ENCODE measurements around the gene IKZF2. TPM values are rescaled to one million over a fixed set of nuclear protein-coding genes. Genes with fewer than 3 reads are reported as not detected.

The IKZF2 gene
- total RNA-seq, 1 experiment from 2014 or later, result 8.8 TPM

DNA sequence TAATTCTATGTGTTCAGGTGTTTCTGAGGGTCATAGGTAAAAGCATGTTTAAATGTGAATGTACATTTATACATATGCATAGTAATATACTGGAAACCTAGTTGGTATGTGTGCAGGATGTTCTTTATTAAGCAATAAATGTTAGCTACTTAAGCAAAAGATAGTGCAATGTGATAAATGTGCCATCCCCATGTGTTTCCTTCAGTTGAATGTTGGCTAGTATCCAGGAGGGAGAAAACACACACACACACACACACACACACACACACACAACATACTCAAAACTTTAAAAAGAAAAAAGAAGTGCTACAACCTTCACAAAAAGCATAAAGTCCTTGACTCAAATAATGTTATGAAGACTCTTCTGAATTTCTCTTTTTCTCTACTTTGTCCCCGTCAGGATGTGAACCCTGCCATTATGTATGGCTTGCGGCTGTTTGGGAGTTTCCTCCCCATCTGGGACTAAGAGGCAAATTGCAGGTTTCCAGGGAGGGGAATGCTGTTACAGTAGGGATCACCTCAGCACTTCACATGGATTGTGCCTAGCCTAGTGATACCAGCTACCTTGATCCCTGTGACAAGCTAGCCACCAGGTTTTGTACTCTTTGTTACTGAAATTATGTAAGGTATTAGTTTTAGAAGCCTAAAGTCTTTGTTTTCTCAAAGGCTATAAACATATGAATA, 82.6 kb downstream of the IKZF2 start:
- TF ChIP-seq, protein P1, sequence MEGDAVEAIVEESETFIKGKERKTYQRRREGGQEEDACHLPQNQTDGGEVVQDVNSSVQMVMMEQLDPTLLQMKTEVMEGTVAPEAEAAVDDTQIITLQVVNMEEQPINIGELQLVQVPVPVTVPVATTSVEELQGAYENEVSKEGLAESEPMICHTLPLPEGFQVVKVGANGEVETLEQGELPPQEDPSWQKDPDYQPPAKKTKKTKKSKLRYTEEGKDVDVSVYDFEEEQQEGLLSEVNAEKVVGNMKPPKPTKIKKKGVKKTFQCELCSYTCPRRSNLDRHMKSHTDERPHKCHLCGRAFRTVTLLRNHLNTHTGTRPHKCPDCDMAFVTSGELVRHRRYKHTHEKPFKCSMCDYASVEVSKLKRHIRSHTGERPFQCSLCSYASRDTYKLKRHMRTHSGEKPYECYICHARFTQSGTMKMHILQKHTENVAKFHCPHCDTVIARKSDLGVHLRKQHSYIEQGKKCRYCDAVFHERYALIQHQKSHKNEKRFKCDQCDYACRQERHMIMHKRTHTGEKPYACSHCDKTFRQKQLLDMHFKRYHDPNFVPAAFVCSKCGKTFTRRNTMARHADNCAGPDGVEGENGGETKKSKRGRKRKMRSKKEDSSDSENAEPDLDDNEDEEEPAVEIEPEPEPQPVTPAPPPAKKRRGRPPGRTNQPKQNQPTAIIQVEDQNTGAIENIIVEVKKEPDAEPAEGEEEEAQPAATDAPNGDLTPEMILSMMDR (IDR thresholded peaks at IDR 0.05; ENCODE audit: unreplicated experiment), result no peak
- Mint-ChIP-seq H3K27ac (ENCODE audit: low read depth, unreplicated experiment) (no peak overlapping the region), H3K4me1 (ENCODE audit: insufficient read depth, unreplicated experiment) (peaks cover 32% of the 10 kb centered on the region), H3K27me3 (ENCODE audit: insufficient read depth, unreplicated experiment) (no peaks in the 10 kb centered on the region), H3K36me3 (ENCODE audit: insufficient read depth, unreplicated experiment) (peaks cover 6% of the 10 kb centered on the region), H3K4me3 (ENCODE audit: unreplicated experiment) (no peak overlapping the region), H3K9me3 (ENCODE audit: unreplicated experiment) (no peaks in the 10 kb centered on the region)
- intact Hi-C loops (cut with micrococcal nuclease), result loop anchor here (5.0 kb wide), 1 partner anchor 83 kb away; the partner anchor contains the start of gene IKZF2
- CTCF ChIA-PET, result interaction anchor here (1.2 kb wide), 1 partner anchor 34 kb away, joined by 3 read pairs; no protein-coding TSS in a partner anchor
- POLR2A ChIA-PET, result interaction anchor here (0.6 to 1.6 kb wide), 4 partner anchors 12 to 94 kb away, joined by 3 to 6 read pairs (median 4); no protein-coding TSS in a partner anchor
- BruUV-seq (replicated peaks), result no TSS peak
- DNase-seq (ENCODE audit: unreplicated experiment), result no peak

- TF ChIP-seq, protein P1 (IDR thresholded peaks at IDR 0.05; ENCODE audit: unreplicated experiment), result no peak
- H3K4me1 Mint-ChIP-seq (ENCODE audit: insufficient read depth, unreplicated experiment), result peaks cover 36% of the 10 kb centered on the region
- no peak for DNase-seq (ENCODE audit: unreplicated experiment)
- no peaks in the 10 kb centered on the region for H3K27me3 Mint-ChIP-seq (ENCODE audit: insufficient read depth, unreplicated experiment)
- intact Hi-C loops (cut with micrococcal nuclease), result loop anchor here (5.0 kb wide), 1 partner anchor 84 kb away; the partner anchor contains the start of gene IKZF2
- H3K36me3 Mint-ChIP-seq (ENCODE audit: insufficient read depth, unreplicated experiment), result peaks cover 6% of the 10 kb centered on the region
- ChIA-PET POLR2A (interaction anchor here (3.4 kb wide), 1 partner anchor 82 kb away, joined by 19 read pairs; the partner anchor contains the start of gene IKZF2), CTCF (interaction anchor here (1.2 kb wide), 1 partner anchor 35 kb away, joined by 3 read pairs; no protein-coding TSS in a partner anchor)
- no TSS peak for BruUV-seq (replicated peaks)
- no peaks in the 10 kb centered on the region for H3K9me3 Mint-ChIP-seq (ENCODE audit: unreplicated experiment)
- no peak overlapping the region for H3K4me3 Mint-ChIP-seq (ENCODE audit: unreplicated experiment)
- no peak overlapping the region for H3K27ac Mint-ChIP-seq (ENCODE audit: low read depth, unreplicated experiment)
Observed at GRCh38 chr2:213067888-213068287, 83.5 kb downstream of the IKZF2 start.

DNA sequence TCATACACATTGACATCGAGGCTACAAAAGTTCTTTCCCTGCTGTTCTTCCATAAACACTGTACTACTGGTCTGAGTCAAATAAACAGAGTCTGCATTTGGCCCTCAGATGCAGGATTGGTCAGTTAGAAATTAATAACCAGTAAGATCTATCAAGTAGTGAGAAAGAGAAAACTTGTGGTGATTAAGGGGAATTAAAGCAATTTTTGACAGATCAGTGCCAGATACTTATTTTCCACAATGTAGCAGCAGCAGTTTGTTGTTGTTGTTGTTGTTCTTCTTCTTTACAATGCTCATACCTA, 85.0 kb downstream of the IKZF2 start:
- H3K27ac Mint-ChIP-seq (ENCODE audit: low read depth, unreplicated experiment), result peak overlapping the region; percentile 86

More for the DNA sequence above, 85.0 kb downstream of the IKZF2 start:
- Mint-ChIP-seq H3K9me3 (ENCODE audit: unreplicated experiment) (no peaks in the 10 kb centered on the region), H3K4me1 (ENCODE audit: insufficient read depth, unreplicated experiment) (peaks cover 40% of the 10 kb centered on the region), H3K36me3 (ENCODE audit: insufficient read depth, unreplicated experiment) (peaks cover 6% of the 10 kb centered on the region), H3K4me3 (ENCODE audit: unreplicated experiment) (peak overlapping the region; percentile 79), H3K27me3 (ENCODE audit: insufficient read depth, unreplicated experiment) (no peaks in the 10 kb centered on the region)
- BruUV-seq (replicated peaks), result no TSS peak
- TF ChIP-seq, protein P1 (IDR thresholded peaks at IDR 0.05; ENCODE audit: unreplicated experiment), result no peak
- CTCF ChIA-PET, result interaction anchor here (0.6 to 1.2 kb wide), 3 partner anchors 11 to 131 kb away, joined by 4 to 6 read pairs (median 5); no protein-coding TSS in a partner anchor
- no peak for DNase-seq (ENCODE audit: unreplicated experiment)
- POLR2A ChIA-PET, result interaction anchor here (1.0 to 3.4 kb wide), 4 partner anchors 11 to 142 kb away, joined by 3 to 19 read pairs (median 6); partner anchors contain the start of gene IKZF2
- intact Hi-C loops (cut with micrococcal nuclease), result loop anchor here (5.0 kb wide), 1 partner anchor 86 kb away; the partner anchor contains the start of gene IKZF2
